H1 (cell line): ENCODE measurements around the gene CCNT2. TPM values are rescaled to one million over a fixed set of nuclear protein-coding genes. Genes with fewer than 3 reads are reported as not detected.

Source experiments
- BRCA1 ChIP-seq: IDR thresholded peaks from 2 replicates; pipeline ENCODE4 v1.6.1; 2012; ENCODE audit warnings: low read depth, low read length, improper control_type of control experiment
- CHD7 ChIP-seq: fragments of 300-600 bp; sonication (generic); IDR thresholded peaks from 2 replicates; pipeline ENCODE4 v1.7.1; 2012; ENCODE audit warnings: low read length, moderate library complexity, mild to moderate bottlenecking, inconsistent platforms; ENCODE audit not compliant: insufficient replicate concordance
- GTF2F1 ChIP-seq: IDR thresholded peaks from 2 replicates; pipeline ENCODE4 v1.6.1; 2012; ENCODE audit warnings: low read depth, low read length, improper control_type of control experiment, borderline replicate concordance
- JUN ChIP-seq: IDR thresholded peaks from 2 replicates; pipeline ENCODE4 v1.6.1; 2011; ENCODE audit warnings: low read depth, mild to moderate bottlenecking, improper control_type of control experiment, low read length
- MAX ChIP-seq: IDR thresholded peaks from 2 replicates; pipeline ENCODE4 v1.6.1; 2012; ENCODE audit warnings: inconsistent platforms
- NRF1 ChIP-seq: IDR thresholded peaks from 2 replicates; pipeline ENCODE4 v1.6.1; 2011; ENCODE audit warnings: mild to moderate bottlenecking, low read depth, low read length, improper control_type of control experiment
- SP2 ChIP-seq: IDR thresholded peaks from 2 replicates; pipeline ENCODE4 v1.6.1; 2012; ENCODE audit warnings: mild to moderate bottlenecking, low read length, inconsistent platforms
- TAF7 ChIP-seq: optimal IDR thresholded peaks from 2 replicates; pipeline ENCODE3; 2011; ENCODE audit warnings: low read depth, mild to moderate bottlenecking, inconsistent platforms, low read length, moderate library complexity, borderline replicate concordance
- TBP ChIP-seq: IDR thresholded peaks from 2 replicates; pipeline ENCODE4 v1.6.1; 2011; ENCODE audit warnings: low read depth, low read length, improper control_type of control experiment
- polyA plus RNA-seq, 7 experiments: library from polyadenylated mRNA; depleted of rRNA in 3 of 7; stranded (reverse) in 5 of 7; unstranded in 2 of 7; fragments of >200 nt in 5 of 7; fragments of 200-250 nt in 2 of 7; gene quantifications; 1 replicate in 5 of 7; 2 replicates in 1 of 7; 4 replicates in 1 of 7; pipeline versions ENCODE4 v1.2.1 to v1.2.3, GENCODE V29; 2011 to 2013; ENCODE audit warnings: missing spikeins in 2 of 7, mixed read lengths in 2 of 7
- total RNA-seq: library from RNA; stranded (reverse); fragmentation: NEBNext Ultra II Directional; extraction: Animal tissue kit (Norgen Biotek cat#: 25700); gene quantifications from 2 replicates; pipeline ENCODE4 v1.2.1, GENCODE V29; 2021

The CCNT2 gene
- total and polyA plus RNA-seq, 2 of the 8 experiments (the other 6 are each of a cell fraction or from before 2014, with no cell fraction given), result 13.0 to 39.7 TPM

GRCh38 chr2:134933732-134934131, 15.1 kb downstream of the CCNT2 start (continued):
- TF ChIP-seq CHD7, result no peak
- TF ChIP-seq MAX, result no peak
- no peak for TF ChIP-seq GTF2F1
- TF ChIP-seq BRCA1, result no peak
- TF ChIP-seq TAF7, result no peak
- no peak for TF ChIP-seq JUN
- no peak for TF ChIP-seq TBP
- no peak for TF ChIP-seq NRF1
- TF ChIP-seq SP2, result no peak
